MM.1S (cell line): ENCODE measurements around the gene WIZ.

ENCODE experiments used
- EZH2 ChIP-seq: fragments of 300-600 bp; sonication (generic); optimal IDR thresholded peaks from 2 replicates; pipeline ENCODE3; 2017; ENCODE audit warnings: low read depth, mild to moderate bottlenecking, antibody characterized with exemption, low read length, mixed read lengths
- EZH2phosphoT487 ChIP-seq: fragments of 300-600 bp; sonication (generic); IDR thresholded peaks from 2 replicates; pipeline ENCODE4 v1.6.1; 2018; ENCODE audit warnings: antibody characterized with exemption, low read length
- TF ChIP-seq, protein P1 (sequence below): fragments of 300-600 bp; sonication (generic); IDR thresholded peaks from 2 replicates; pipeline ENCODE4 v1.5.1; 2016; ENCODE audit warnings: antibody characterized with exemption, low read length, mixed read lengths

DNA sequence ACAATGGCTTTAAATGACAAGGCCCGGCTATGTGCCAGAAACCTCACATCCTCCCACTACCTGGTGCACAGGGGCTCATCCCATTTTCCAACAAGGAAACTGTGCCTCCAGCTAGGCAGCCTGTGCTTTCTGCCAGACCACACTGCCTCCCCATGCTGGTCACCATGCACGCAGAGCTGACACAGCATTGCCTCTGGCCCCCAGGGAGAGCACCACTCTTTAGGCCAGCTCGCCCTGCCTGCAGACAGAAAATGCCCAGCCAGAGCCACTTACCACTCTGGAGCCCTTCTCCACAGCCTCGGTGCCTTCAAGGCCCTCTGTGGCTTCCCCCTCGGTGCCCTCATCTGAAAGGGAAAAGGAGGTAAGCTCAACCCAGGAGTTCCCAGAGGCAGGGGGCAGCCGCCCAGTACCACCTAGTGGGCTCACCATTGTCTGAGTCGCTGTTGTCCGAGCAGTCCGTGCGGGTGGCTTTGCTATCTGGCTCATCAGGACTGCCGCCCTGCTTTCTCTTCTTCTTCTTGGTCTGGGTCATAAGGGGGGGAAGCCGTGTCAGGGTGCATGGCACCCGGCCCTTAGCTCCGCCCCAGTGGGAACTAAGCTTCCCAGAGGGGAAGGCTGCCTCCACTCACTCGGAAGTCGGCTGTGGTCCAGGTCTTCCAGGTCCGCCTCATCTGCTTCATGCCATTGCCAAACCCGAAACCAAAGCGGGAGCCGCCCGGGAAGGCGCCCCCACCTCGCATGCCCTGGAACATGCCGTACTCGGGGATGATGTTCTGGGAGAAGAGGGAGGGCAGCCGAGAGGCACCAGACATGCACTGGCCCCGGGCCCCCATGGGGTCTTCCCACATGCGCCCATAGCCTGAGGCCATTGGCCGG is 49.0 kb downstream of the WIZ start:
- TF ChIP-seq, protein P1, sequence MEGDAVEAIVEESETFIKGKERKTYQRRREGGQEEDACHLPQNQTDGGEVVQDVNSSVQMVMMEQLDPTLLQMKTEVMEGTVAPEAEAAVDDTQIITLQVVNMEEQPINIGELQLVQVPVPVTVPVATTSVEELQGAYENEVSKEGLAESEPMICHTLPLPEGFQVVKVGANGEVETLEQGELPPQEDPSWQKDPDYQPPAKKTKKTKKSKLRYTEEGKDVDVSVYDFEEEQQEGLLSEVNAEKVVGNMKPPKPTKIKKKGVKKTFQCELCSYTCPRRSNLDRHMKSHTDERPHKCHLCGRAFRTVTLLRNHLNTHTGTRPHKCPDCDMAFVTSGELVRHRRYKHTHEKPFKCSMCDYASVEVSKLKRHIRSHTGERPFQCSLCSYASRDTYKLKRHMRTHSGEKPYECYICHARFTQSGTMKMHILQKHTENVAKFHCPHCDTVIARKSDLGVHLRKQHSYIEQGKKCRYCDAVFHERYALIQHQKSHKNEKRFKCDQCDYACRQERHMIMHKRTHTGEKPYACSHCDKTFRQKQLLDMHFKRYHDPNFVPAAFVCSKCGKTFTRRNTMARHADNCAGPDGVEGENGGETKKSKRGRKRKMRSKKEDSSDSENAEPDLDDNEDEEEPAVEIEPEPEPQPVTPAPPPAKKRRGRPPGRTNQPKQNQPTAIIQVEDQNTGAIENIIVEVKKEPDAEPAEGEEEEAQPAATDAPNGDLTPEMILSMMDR: no peak
- TF ChIP-seq EZH2 (no peak), EZH2phosphoT487 (no peak)
